Measurements from ENCODE around the gene PRKD1.

DNA sequence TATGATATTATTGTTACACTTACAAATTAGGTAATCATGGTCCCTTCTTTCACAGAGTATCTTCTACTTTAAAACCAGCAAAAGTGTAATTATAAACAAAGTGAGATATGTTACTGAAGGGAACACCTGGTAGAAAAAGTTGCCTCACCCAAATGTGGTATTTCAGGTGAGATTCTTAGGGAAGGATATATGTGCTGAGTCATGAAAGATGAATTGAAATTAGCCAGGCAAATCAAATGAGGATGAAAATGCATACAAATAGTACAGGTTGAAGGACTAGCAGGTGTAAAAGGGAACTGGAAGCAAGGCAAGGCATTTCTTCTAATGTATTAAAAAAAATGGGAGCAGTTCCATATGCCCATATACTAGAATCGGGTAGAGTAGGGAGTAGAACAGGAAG is 220.9 kb downstream of the PRKD1 start:
- TF ChIP-seq, protein P1, sequence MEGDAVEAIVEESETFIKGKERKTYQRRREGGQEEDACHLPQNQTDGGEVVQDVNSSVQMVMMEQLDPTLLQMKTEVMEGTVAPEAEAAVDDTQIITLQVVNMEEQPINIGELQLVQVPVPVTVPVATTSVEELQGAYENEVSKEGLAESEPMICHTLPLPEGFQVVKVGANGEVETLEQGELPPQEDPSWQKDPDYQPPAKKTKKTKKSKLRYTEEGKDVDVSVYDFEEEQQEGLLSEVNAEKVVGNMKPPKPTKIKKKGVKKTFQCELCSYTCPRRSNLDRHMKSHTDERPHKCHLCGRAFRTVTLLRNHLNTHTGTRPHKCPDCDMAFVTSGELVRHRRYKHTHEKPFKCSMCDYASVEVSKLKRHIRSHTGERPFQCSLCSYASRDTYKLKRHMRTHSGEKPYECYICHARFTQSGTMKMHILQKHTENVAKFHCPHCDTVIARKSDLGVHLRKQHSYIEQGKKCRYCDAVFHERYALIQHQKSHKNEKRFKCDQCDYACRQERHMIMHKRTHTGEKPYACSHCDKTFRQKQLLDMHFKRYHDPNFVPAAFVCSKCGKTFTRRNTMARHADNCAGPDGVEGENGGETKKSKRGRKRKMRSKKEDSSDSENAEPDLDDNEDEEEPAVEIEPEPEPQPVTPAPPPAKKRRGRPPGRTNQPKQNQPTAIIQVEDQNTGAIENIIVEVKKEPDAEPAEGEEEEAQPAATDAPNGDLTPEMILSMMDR (IDR thresholded peaks at IDR 0.05), result no peak
- TF ChIP-seq EP300 (IDR thresholded peaks at IDR 0.05; ENCODE audit: low read depth) (no peak), POLR2A (IDR thresholded peaks at IDR 0.05) (no peak), POLR2AphosphoS5 (IDR thresholded peaks at IDR 0.05) (no peak)
